AG04449 (cell line): ENCODE data around the gene ACTN1.
A peak's percentile ranks its signal among the peaks of the same experiment; 100 is the strongest.

Experiments
- CTCF ChIA-PET: fragments of 350-600 bp; formaldehyde crosslinking; extraction: SDS; loops from one replicate; lab custom pipeline; 2021; ENCODE audit warnings: antibody characterized with exemption; lab: Yijun Ruan, JAX
- POLR2A ChIA-PET: fragments of 400-600, 350-600 bp; formaldehyde crosslinking; extraction: SDS; loops from one replicate; lab custom pipeline; 2020; ENCODE audit warnings: antibody characterized with exemption, inconsistent platforms; lab: Yijun Ruan, JAX
- DNase-seq: peaks from one replicate; pipeline ENCODE4 v3.0.0-alpha.2; 2010; ENCODE audit warnings: low read depth, low spot score
- H3K4me3 ChIP-seq: 2 replicates; pipeline ENCODE4 v1.5.1; 2011; ENCODE audit warnings: low read depth, mild to moderate bottlenecking, control low read depth, low read length
- CTCF ChIP-seq: IDR thresholded peaks from one replicate; pipeline ENCODE4 v1.5.1; 2011; ENCODE audit warnings: mild to moderate bottlenecking, moderate library complexity, low read length, control low read depth, inconsistent platforms; ENCODE audit not compliant: insufficient read depth; ENCODE audit errors: missing control alignments

ACTN1 gene

GRCh38 chr14:68952531-68953195 lies 26.4 kb downstream of the ACTN1 start:
- TF ChIP-seq CTCF, result no peak
- no peak for DNase-seq
- CTCF ChIA-PET, result interaction anchor here (0.9 to 1.9 kb wide), 8 partner anchors 11 to 155 kb away, joined by 3 to 7 read pairs (median 3); no protein-coding TSS in a partner anchor
- peak overlapping the region; percentile 21; the same call in 1 of the 2 replicates for H3K4me3 ChIP-seq
- POLR2A ChIA-PET, result interaction anchor here (0.7 to 2.1 kb wide), 7 partner anchors 11 to 25 kb away, joined by 3 to 12 read pairs (median 4); no protein-coding TSS in a partner anchor

- POLR2A ChIA-PET, result interaction anchor here (1.0 to 2.1 kb wide), 5 partner anchors 10 to 87 kb away, joined by 3 to 12 read pairs (median 6); no protein-coding TSS in a partner anchor
- CTCF ChIA-PET, result interaction anchor here (0.9 to 1.9 kb wide), 7 partner anchors 27 to 155 kb away, joined by 3 to 5 read pairs (median 3); no protein-coding TSS in a partner anchor
- DNase-seq, result no peak
- no peak for TF ChIP-seq CTCF
- peak overlapping the region; percentile 21 for H3K4me3 ChIP-seq
These were observed 27.1 kb downstream of the ACTN1 start for GRCh38 chr14:68951800-68952530.

- no peak overlapping the region for H3K4me3 ChIP-seq
- CTCF ChIA-PET, result interaction anchor here (0.9 to 1.5 kb wide), 5 partner anchors 39 to 156 kb away, joined by 3 to 5 read pairs (median 3); no protein-coding TSS in a partner anchor
- no peak for DNase-seq
- POLR2A ChIA-PET, result interaction anchor here (1.0 to 2.1 kb wide), 5 partner anchors 9 to 87 kb away, joined by 3 to 12 read pairs (median 6); no protein-coding TSS in a partner anchor
- no peak for TF ChIP-seq CTCF
These were observed 27.9 kb downstream of the ACTN1 start for GRCh38 chr14:68951035-68951797.

- TF ChIP-seq CTCF, result no peak
- CTCF ChIA-PET, result no interaction called here
- H3K4me3 ChIP-seq, result no peak overlapping the region
- DNase-seq, result peak; percentile 56
- POLR2A ChIA-PET, result interaction anchor here (0.9 to 1.9 kb wide), 2 partner anchors 10 to 26 kb away, joined by 3 to 8 read pairs; no protein-coding TSS in a partner anchor
These were observed 29.0 kb downstream of the ACTN1 start for GRCh38 chr14:68950111-68950510.

- TF ChIP-seq CTCF, result no peak
- ChIA-PET POLR2A (interaction anchor here (0.9 to 1.9 kb wide), 3 partner anchors 10 to 28 kb away, joined by 3 to 8 read pairs (median 5); no protein-coding TSS in a partner anchor), CTCF (interaction anchor here (0.8 to 1.4 kb wide), 3 partner anchors 9 to 157 kb away, joined by 3 to 5 read pairs (median 4); no protein-coding TSS in a partner anchor)
- no peak for DNase-seq
- no peak overlapping the region for H3K4me3 ChIP-seq
These were observed 29.5 kb downstream of the ACTN1 start for GRCh38 chr14:68949601-68949965.
